Naive thymus-derived CD4-positive, alpha-beta T cell (primary cell): Measurements from ENCODE around the gene GPR146. TPM values are rescaled to one million over a fixed set of nuclear protein-coding genes. Genes with fewer than 3 reads are reported as not detected.

Source experiments
- ATAC-seq: fragments of 150-1000 bp; cut with Tn5 transposase; 2 replicates; pipeline ENCODE4 v1.10.0; 2021; ENCODE audit warnings: mild to moderate bottlenecking, moderate library complexity
- CTCF ChIA-PET: fragments of 350-600 bp; sonication (Branson Sonifier 250); formaldehyde crosslinking; loops from one replicate; lab custom pipeline; 2021; ENCODE audit warnings: antibody characterized with exemption; lab: Charles Lee
- POLR2A ChIA-PET: fragments of 350-600 bp; sonication (Branson Sonifier 250); formaldehyde crosslinking; loops from one replicate; lab custom pipeline; 2021; ENCODE audit warnings: antibody characterized with exemption, inconsistent platforms; lab: Charles Lee
- DNase-seq, 9 donors: peaks; one replicate each; pipeline versions ENCODE4 v3.0.0 to v3.0.0-alpha.2; 2020 to 2022; ENCODE audit warnings: mixed read lengths in 1 of 9
- H3K27ac ChIP-seq: one replicate; pipeline ENCODE4 v1.7.0; 2013; ENCODE audit warnings: mild to moderate bottlenecking, low read depth, low read length, moderate library complexity
- H3K27me3 ChIP-seq, 2 donors: one replicate each; pipeline ENCODE4 v1.7.0; 2013; ENCODE audit warnings: low read length in 2 of 2, mild to moderate bottlenecking in 2 of 2, moderate library complexity in 2 of 2; ENCODE audit not compliant: control insufficient read depth in 2 of 2, insufficient read depth in 2 of 2
- H3K36me3 ChIP-seq, 3 experiments: 1 replicate in 2 of 3; 2 replicates in 1 of 3; pipeline ENCODE4 v1.7.0; 2013; ENCODE audit warnings: low read length in 3 of 3, mild to moderate bottlenecking in 3 of 3, moderate library complexity in 1 of 3; ENCODE audit not compliant: insufficient read depth in 3 of 3, control insufficient read depth in 2 of 3
- H3K4me1 ChIP-seq, 2 donors: one replicate each; pipeline ENCODE4 v1.7.0; 2013; ENCODE audit warnings: low read length in 2 of 2, mild to moderate bottlenecking in 2 of 2, moderate library complexity in 1 of 2; ENCODE audit not compliant: control insufficient read depth in 2 of 2, insufficient read depth in 2 of 2
- H3K4me3 ChIP-seq: 2 replicates; pipeline ENCODE4 v1.7.0; 2013; ENCODE audit warnings: mild to moderate bottlenecking, low read length
- H3K9me3 ChIP-seq, 3 experiments: 1 replicate in 2 of 3; 2 replicates in 1 of 3; pipeline ENCODE4 v1.7.0; 2013; ENCODE audit warnings: low read length in 3 of 3; ENCODE audit not compliant: control insufficient read depth in 2 of 3
- H3K27ac Mint-ChIP-seq, 9 donors: one replicate each; pipeline ENCODE4 v1.8.0; 2020 to 2022; ENCODE audit warnings: mixed read lengths in 9 of 9, mild to moderate bottlenecking in 8 of 9, moderate library complexity in 5 of 9, inconsistent platforms in 2 of 9
- H3K27me3 Mint-ChIP-seq, 5 donors: one replicate each; pipeline ENCODE4 v1.8.0; 2021 to 2022; ENCODE audit warnings: mixed read lengths in 5 of 5, mild to moderate bottlenecking in 1 of 5
- H3K36me3 Mint-ChIP-seq, 5 donors: one replicate each; pipeline ENCODE4 v1.8.0; 2020 to 2022; ENCODE audit warnings: mixed read lengths in 5 of 5, mild to moderate bottlenecking in 3 of 5, inconsistent platforms in 1 of 5
- H3K4me1 Mint-ChIP-seq, 7 donors: one replicate each; pipeline ENCODE4 v1.8.0; 2020 to 2022; ENCODE audit warnings: mixed read lengths in 7 of 7, mild to moderate bottlenecking in 3 of 7, inconsistent platforms in 1 of 7
- H3K4me3 Mint-ChIP-seq, 10 donors: one replicate each; pipeline ENCODE4 v1.8.0; 2020 to 2022; ENCODE audit warnings: mild to moderate bottlenecking in 10 of 10, mixed read lengths in 10 of 10, moderate library complexity in 6 of 10, inconsistent platforms in 2 of 10
- H3K9me3 Mint-ChIP-seq, 11 donors: one replicate each; pipeline ENCODE4 v1.8.0; 2020 to 2022; ENCODE audit warnings: mixed read lengths in 11 of 11, mild to moderate bottlenecking in 4 of 11, inconsistent platforms in 1 of 11, moderate library complexity in 1 of 11
- intact Hi-C, 2 donors: fragments of 100-400 bp; cut with micrococcal nuclease; formaldehyde crosslinking; loops; one replicate each; pipeline ENCODE4 v1.15.1; 2023
- polyA plus RNA-seq, 2 donors: library from polyadenylated mRNA; unstranded; fragments of 300-500 nt; fragmentation: Illumina TruSeq; gene quantifications; one replicate each; pipeline ENCODE4 v1.2.3, GENCODE V29; 2021
- total RNA-seq, 6 experiments: library from RNA in 5 of 6; stranded (reverse) in 5 of 6; gene quantifications; 1 replicate in 5 of 6; 2 replicates in 1 of 6; pipeline ENCODE4 v1.2.3 and lab custom pipeline; 2021 to 2026

Gene GPR146
- total and polyA plus RNA-seq, 7 experiments from 2014 or later = 10.1 to 26.5 (median 15.9) TPM

DNA sequence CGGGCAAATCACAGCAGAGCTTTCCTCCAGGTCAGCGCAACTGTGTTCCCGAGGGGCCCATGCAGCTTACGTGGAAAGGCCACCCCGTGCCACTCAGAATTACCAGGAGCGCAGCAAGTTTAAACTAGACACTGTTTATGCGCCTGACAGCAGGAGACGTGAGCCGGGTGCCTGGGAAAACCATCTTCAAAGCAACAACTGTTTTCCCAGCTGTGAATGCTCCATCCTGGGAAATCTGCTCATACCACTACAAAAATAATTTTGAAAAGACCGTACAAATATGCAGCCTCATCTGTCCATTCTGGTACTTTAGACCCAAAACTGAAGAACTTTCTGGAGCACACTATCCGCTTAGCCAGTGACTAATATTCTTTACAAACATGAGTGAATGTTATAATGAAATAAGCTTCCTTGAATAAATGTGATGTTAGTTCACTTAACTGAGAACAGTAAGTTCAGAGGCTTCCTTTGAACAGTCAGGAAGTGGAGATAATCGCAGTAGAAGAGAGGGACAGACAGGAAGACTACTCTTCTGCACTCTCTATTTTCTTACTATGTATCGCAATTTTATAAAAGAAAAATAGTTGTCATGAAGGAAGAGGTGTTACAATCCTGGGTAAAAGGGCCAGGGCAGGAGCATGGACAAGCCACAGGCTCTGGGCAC is 60.3 kb downstream of the GPR146 start:
- Histone ChIP-seq H3K4me3 (no peak overlapping the region), H3K27ac (no peak overlapping the region), H3K4me1 (peaks cover 6 to 10% of the 10 kb centered on the region in 2 donors), H3K9me3 (no peaks in the 10 kb centered on the region), H3K36me3 (peaks cover 0 to 3% (median 0%) of the 10 kb centered on the region in 3 experiments), H3K27me3 (no peaks in the 10 kb centered on the region)
- H3K4me3 Mint-ChIP-seq = peak overlapping the region in 4 of 10 donors; percentile 1 to 28 (median 12)
- ChIA-PET CTCF (interaction anchor here (1.0 kb wide), 1 partner anchor 18 kb away, joined by 3 read pairs; no protein-coding TSS in a partner anchor), POLR2A (no interaction called here)
- H3K36me3 Mint-ChIP-seq = peaks cover 0 to under 1% (median 0%) of the 10 kb centered on the region in 5 donors
- H3K9me3 Mint-ChIP-seq = no peaks in the 10 kb centered on the region
- DNase-seq (peak in 4 of 9 donors; percentile 10 to 14 (median 12)), ATAC-seq (no peak)
- H3K4me1 Mint-ChIP-seq = peaks cover 7 to 21% (median 14%) of the 10 kb centered on the region in 7 donors
- intact Hi-C loops = no loop called here
- H3K27me3 Mint-ChIP-seq = no peaks in the 10 kb centered on the region
- H3K27ac Mint-ChIP-seq = peak overlapping the region in 2 of 9 donors; percentile 12 to 19

DNA sequence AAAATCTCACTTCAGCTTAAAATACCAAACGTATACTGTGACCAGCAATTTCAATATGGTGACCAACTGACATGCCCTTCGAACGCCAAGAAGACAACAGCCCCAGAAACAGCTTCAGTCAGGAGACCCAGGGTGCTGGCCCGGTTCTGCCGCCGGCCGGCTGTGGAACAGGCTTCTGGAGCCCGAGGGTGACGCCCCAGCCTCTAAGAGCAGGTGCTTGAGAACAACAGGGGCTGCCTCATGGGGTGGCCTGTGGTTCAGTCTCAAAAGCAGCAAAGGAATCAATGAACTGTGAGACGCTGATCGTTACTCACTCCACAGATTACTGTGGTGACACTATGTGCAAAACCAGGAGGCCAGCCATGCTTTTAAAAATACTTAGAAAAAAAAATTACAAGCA is 60.8 kb downstream of the GPR146 start:
- ATAC-seq (no peak), DNase-seq (no peak)
- H3K9me3 ChIP-seq = no peaks in the 10 kb centered on the region
- peaks cover 0 to 3% (median 0%) of the 10 kb centered on the region in 3 experiments for H3K36me3 ChIP-seq
- intact Hi-C loops = no loop called here
- H3K9me3 Mint-ChIP-seq = no peaks in the 10 kb centered on the region
- no peaks in the 10 kb centered on the region for H3K27me3 Mint-ChIP-seq
- peaks cover 7 to 21% (median 14%) of the 10 kb centered on the region in 7 donors for H3K4me1 Mint-ChIP-seq
- ChIA-PET CTCF (no interaction called here), POLR2A (no interaction called here)
- peak overlapping the region in 2 of 9 donors; percentile 12 to 19 for H3K27ac Mint-ChIP-seq
- no peak overlapping the region for H3K27ac ChIP-seq
- H3K36me3 Mint-ChIP-seq = no peaks in the 10 kb centered on the region
- H3K27me3 ChIP-seq = no peaks in the 10 kb centered on the region
- H3K4me3 ChIP-seq = no peak overlapping the region
- peak overlapping the region in 2 of 10 donors; percentile 2 to 22 for H3K4me3 Mint-ChIP-seq
- H3K4me1 ChIP-seq = peaks cover 6 to 10% of the 10 kb centered on the region in 2 donors

DNA sequence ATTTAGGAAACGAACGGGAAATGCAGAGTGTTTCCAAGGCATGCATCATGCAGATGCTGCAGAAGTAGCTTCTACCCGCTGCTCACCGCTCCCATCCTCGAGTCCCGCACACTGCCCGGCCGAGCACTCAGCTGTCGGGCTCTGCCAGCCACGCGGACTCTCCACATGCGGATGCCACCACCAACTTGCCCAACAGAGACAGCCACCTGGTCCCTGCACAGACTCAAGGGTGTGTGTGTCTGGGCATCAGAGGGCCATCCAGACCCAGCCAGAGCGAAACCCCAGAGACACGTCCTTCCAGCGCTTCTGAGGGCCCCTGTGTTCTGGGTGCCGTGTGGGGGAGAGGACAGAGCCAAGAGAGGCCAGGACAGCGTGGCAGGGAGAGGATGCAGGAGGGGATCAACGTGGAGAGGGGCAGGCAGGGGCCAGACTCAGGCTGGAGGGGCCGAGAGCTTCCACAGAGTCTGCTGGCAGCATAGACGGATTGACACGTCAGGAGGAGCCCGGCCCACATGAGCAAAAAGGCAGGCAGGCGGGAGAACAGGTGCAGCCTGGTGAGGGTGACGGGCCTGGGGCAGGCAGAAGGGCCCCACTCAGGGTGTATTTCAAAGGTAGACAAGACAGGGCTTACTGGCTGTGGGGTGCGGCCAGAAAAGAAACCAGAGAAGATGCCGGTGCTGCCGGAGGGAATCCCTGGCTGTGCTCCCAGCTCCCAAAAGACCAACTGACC is 61.9 kb downstream of the GPR146 start:
- H3K27ac ChIP-seq = no peak overlapping the region
- ATAC-seq (no peak), DNase-seq (no peak)
- intact Hi-C loops = no loop called here
- no peaks in the 10 kb centered on the region for H3K9me3 ChIP-seq
- H3K36me3 ChIP-seq = no peaks in the 10 kb centered on the region
- H3K27me3 Mint-ChIP-seq = no peaks in the 10 kb centered on the region
- no peaks in the 10 kb centered on the region for H3K27me3 ChIP-seq
- H3K36me3 Mint-ChIP-seq = no peaks in the 10 kb centered on the region
- POLR2A ChIA-PET = no interaction called here
- no peak overlapping the region for H3K27ac Mint-ChIP-seq
- CTCF ChIA-PET = interaction anchor here (1.0 kb wide), 1 partner anchor 114 kb away, joined by 3 read pairs; no protein-coding TSS in a partner anchor
- H3K9me3 Mint-ChIP-seq = no peaks in the 10 kb centered on the region
- H3K4me1 ChIP-seq = peaks cover 6 to 10% of the 10 kb centered on the region in 2 donors
- H3K4me1 Mint-ChIP-seq = peaks cover 7 to 21% (median 14%) of the 10 kb centered on the region in 7 donors
- no peak overlapping the region for H3K4me3 ChIP-seq
- H3K4me3 Mint-ChIP-seq = no peak overlapping the region

DNA sequence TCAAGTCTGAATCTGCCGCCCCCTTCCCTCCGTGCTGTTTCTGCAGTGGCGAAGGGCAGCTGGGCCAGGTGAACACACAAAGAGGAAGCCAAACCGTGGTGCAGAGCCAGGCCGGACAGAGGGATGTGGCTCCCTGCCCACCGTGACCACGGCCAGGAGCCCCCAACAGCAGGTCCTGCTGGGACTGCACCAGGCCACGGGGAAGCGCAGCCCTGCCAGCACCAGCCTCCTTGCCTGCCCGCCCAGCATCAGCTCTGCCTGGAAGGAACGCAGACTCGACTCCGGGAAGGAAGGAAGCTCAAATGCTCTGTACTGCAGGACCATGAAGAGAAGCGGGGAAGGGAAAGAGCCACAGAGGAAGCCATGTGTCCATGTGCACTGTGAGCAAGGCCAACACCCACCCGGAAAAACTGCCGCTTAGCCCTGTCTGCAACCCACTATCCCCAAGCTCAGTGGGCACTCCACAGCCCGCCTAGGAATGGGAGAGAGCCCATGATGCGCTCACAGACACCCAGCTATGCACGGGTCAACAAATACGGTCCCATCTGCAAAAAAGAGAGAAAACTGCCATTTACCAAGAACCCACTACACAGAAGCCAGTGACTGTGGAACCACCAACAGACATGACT is 62.6 kb downstream of the GPR146 start:
- CTCF ChIA-PET = interaction anchor here (1.0 kb wide), 1 partner anchor 115 kb away, joined by 3 read pairs; no protein-coding TSS in a partner anchor
- Mint-ChIP-seq H3K4me3 (no peak overlapping the region), H3K9me3 (no peaks in the 10 kb centered on the region), H3K27me3 (no peaks in the 10 kb centered on the region), H3K27ac (no peak overlapping the region), H3K4me1 (peaks cover 7 to 21% (median 14%) of the 10 kb centered on the region in 7 donors), H3K36me3 (no peaks in the 10 kb centered on the region)
- ATAC-seq = no peak
- Histone ChIP-seq H3K36me3 (no peaks in the 10 kb centered on the region), H3K9me3 (no peaks in the 10 kb centered on the region), H3K27ac (no peak overlapping the region), H3K4me1 (peaks cover 6 to 10% of the 10 kb centered on the region in 2 donors), H3K4me3 (no peak overlapping the region), H3K27me3 (no peaks in the 10 kb centered on the region)
- intact Hi-C loops = no loop called here
- DNase-seq = no peak
- POLR2A ChIA-PET = no interaction called here

DNA sequence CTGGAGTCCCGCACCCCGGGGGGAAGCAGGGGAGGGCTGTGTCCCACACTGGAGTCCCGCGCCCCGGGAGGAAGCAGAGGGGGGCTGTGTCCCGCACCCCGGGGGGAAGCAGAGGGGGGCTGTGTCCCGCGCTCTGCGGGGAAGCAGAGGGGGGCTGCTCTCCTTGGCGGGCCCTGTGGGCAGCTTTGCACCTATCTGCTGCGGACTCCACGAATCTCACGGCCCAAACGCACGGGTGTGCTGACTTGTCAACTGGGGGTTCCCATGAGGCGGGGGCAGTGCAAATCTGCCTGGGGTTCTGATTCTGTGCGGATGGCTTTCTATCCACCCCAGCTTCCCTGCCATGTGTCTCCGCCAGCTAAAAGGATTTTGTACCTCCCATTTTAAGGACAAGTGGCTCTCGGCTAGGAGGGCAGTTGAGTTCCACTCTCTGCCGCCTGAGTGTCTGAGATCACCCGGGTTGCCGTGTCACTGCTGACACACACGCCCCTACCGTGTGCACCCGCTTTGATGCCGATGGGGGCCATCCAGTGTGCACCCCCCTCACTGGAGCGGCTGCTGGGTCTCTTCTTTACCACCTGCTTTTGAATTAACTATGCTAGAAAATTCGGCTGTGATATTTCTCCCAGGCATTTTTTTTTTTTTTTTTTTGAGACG is 64.0 kb downstream of the GPR146 start:
- H3K27ac ChIP-seq = no peak overlapping the region
- no peaks in the 10 kb centered on the region for H3K9me3 Mint-ChIP-seq
- no peaks in the 10 kb centered on the region for H3K36me3 ChIP-seq
- CTCF ChIA-PET = no interaction called here
- peaks cover 7 to 16% (median 14%) of the 10 kb centered on the region in 7 donors for H3K4me1 Mint-ChIP-seq
- H3K4me1 ChIP-seq = peaks cover 0 to 10% of the 10 kb centered on the region in 2 donors
- no peaks in the 10 kb centered on the region for H3K27me3 Mint-ChIP-seq
- H3K27me3 ChIP-seq = no peaks in the 10 kb centered on the region
- H3K36me3 Mint-ChIP-seq = peaks cover 0 to 2% (median 0%) of the 10 kb centered on the region in 5 donors
- DNase-seq = no peak
- no peak overlapping the region for H3K27ac Mint-ChIP-seq
- POLR2A ChIA-PET = no interaction called here
- H3K9me3 ChIP-seq = no peaks in the 10 kb centered on the region
- no peak overlapping the region for H3K4me3 Mint-ChIP-seq
- no peak for ATAC-seq
- intact Hi-C loops = no loop called here
- H3K4me3 ChIP-seq = no peak overlapping the region
